ENCODE measurements around the gene RGPD4. TPM values are rescaled to one million over a fixed set of nuclear protein-coding genes. Genes with fewer than 3 reads are reported as not detected.

Gene RGPD4
- total and polyA plus RNA-seq, 2 donors (not counting 1 experiment from before 2014, with no cell fraction given), result not detected

DNA sequence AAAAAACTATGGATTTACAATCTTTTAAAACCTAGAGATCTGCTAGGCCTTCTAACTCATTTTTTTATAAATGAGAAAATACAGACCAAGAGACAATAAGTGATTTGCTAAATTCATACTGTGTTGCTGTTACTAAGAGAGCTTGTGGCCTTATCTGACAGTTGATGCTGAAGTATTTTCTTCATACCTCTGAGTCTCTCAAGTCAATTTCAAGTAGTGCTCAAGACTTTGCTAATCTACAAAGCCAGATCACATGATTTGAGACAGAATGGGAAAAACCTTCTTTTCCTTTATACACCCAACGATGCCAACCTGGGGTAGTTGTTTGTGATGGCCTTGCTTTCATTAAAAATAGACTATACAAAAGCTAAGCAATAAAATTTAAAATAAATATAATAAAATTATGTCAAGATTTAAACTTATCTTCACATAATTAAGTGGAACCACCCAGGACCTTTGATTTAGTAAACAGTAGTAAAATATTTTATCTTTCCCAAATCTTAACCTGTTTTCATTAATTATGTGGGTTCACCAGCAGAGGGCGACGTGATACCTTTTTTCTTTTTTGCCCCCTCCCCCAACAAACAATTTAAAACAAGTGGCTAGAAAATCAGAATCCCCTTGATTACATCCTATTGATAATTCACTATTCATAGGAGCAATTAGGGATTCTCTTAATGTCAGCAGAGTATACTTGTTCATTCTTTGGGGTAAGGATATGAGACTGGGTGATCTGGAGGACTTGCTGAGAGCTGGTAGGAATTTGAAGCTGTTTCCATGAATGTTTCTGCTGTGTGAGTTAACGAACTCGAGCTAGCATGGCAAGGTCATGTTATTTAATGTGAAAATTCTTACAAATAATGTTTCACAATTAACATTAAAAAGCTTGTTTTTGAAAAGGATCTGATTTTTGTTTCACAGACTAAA, 110.0 kb downstream of the RGPD4 start:
- intact Hi-C loops (cut with micrococcal nuclease), result no loop called here

More for the DNA sequence above, 110.0 kb downstream of the RGPD4 start:
- DNase-seq (no peak), ATAC-seq (ENCODE audit: low read depth) (no peak)
- no peaks in the 10 kb centered on the region for H4K20me1 ChIP-seq (ENCODE audit: control insufficient read depth, insufficient read depth, low read length, poor library complexity, severe bottlenecking)
- no peak overlapping the region for H3K4me3 ChIP-seq (ENCODE audit: control extremely low read depth in 1 of 5, extremely low read depth in 1 of 5, insufficient read depth in 1 of 5, low read depth in 2 of 5, low read length in 4 of 5)
- H3K9me3 ChIP-seq (ENCODE audit: control extremely low read depth in 1 of 3, control insufficient read depth in 2 of 3, insufficient read depth in 1 of 3, low read length in 2 of 3), result no peaks in the 10 kb centered on the region
- no peaks in the 10 kb centered on the region for H3K36me3 ChIP-seq (replicated peaks in 1 of 2; ENCODE audit: control extremely low read depth in 1 of 2, control insufficient read depth in 1 of 2, extremely low read depth in 1 of 2, insufficient read depth in 2 of 2, low read length in 1 of 2)
- TF ChIP-seq, protein P1, sequence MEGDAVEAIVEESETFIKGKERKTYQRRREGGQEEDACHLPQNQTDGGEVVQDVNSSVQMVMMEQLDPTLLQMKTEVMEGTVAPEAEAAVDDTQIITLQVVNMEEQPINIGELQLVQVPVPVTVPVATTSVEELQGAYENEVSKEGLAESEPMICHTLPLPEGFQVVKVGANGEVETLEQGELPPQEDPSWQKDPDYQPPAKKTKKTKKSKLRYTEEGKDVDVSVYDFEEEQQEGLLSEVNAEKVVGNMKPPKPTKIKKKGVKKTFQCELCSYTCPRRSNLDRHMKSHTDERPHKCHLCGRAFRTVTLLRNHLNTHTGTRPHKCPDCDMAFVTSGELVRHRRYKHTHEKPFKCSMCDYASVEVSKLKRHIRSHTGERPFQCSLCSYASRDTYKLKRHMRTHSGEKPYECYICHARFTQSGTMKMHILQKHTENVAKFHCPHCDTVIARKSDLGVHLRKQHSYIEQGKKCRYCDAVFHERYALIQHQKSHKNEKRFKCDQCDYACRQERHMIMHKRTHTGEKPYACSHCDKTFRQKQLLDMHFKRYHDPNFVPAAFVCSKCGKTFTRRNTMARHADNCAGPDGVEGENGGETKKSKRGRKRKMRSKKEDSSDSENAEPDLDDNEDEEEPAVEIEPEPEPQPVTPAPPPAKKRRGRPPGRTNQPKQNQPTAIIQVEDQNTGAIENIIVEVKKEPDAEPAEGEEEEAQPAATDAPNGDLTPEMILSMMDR (IDR thresholded peaks at IDR 0.05), result peak; percentile 21
- no peak for TF ChIP-seq EZH2 (IDR thresholded peaks at IDR 0.05; ENCODE audit: borderline replicate concordance, insufficient read depth, low read depth, low read length, poor library complexity, severe bottlenecking)
- no peak overlapping the region for H3K27ac Mint-ChIP-seq
- ChIA-PET POLR2A (no interaction called here), CTCF (no interaction called here)
- no peaks in the 10 kb centered on the region for H3K79me2 ChIP-seq (ENCODE audit: control insufficient read depth, insufficient read depth, low read length)
- no peak overlapping the region for H3K4me3 Mint-ChIP-seq
- no peaks in the 10 kb centered on the region for H3K27me3 Mint-ChIP-seq
- no peak overlapping the region for H3K4me2 ChIP-seq (replicated peaks; ENCODE audit: low read depth, low read length, poor library complexity, severe bottlenecking)
- H3K4me1 Mint-ChIP-seq, result no peaks in the 10 kb centered on the region
- H2AFZ ChIP-seq (ENCODE audit: insufficient read depth, low read depth, low read length, poor library complexity, severe bottlenecking), result no peak overlapping the region
- H3K27ac ChIP-seq (ENCODE audit: low read length in 2 of 2), result no peak overlapping the region
- H3K27me3 ChIP-seq (replicated peaks in 1 of 4; ENCODE audit: control extremely low read depth in 1 of 4, control insufficient read depth in 3 of 4, insufficient read depth in 4 of 4, low read length in 3 of 4), result no peaks in the 10 kb centered on the region
- H3K4me1 ChIP-seq (ENCODE audit: control insufficient read depth in 2 of 2, insufficient read depth in 2 of 2, low read length in 2 of 2), result no peaks in the 10 kb centered on the region
- no peaks in the 10 kb centered on the region for H3K9me3 Mint-ChIP-seq (ENCODE audit: insufficient read depth)
- no peak overlapping the region for H3K9ac ChIP-seq (ENCODE audit: low read length)
- WGBS (ENCODE audit: insufficient coverage), result no CpG with 5 or more reads among the region's 5 CpGs

Small RNAs within 50 kb of the gene (small RNA-seq; reads per million reads assigned to genes)
- not detected for gene AC009963.1 (ENCODE audit: insufficient read length, low read depth, low replicate concordance)
- gene AC009963.2 (ENCODE audit: insufficient read length, low read depth, low replicate concordance), result not detected

Other genes starting within 250 kb of the RGPD4 start
- not detected in 2 replicates for gene SLC5A7, start 159.6 kb downstream of the RGPD4 start, total RNA-seq
- not detected in 2 replicates for gene SLC5A7, start 159.6 kb downstream of the RGPD4 start, polyA plus RNA-seq